PC-9 (cell line): ENCODE measurements around the gene DHX38.

Experiments
- CTCF ChIP-seq: fragments of 200-600 bp; sonication (generic); conservative IDR thresholded peaks from 2 replicates; pipeline ENCODE4 v1.6.1; 2017; ENCODE audit warnings: mixed run types, antibody characterized with exemption, mild to moderate bottlenecking, moderate library complexity
- EZH2 ChIP-seq: fragments of 200-600 bp; sonication (generic); IDR thresholded peaks from 2 replicates; pipeline ENCODE4 v1.8.0; 2017; ENCODE audit warnings: antibody characterized with exemption, low read depth

DNA sequence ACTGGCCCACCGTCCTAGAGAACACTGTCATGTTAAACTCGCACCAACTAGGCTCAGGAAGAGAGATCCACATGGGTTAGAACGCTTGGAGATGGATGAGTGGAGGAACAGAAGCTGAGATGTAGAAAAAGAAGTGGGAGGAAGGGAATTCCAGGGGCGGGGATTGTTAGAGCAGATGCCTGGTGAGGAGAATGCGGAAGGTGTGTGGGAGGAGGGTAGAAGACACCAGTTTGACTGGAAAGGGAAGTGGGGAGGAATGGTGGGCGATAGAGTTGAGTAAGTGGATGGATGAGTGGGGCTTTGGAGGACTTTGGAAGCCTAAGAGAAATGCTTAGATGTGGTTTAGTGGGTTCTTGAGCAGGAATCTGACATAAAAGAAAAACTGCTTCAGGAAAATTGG is 37.4 kb downstream of the DHX38 start:
- TF ChIP-seq EZH2: no peak
- TF ChIP-seq CTCF: no peak
